ENCODE results near the gene KRTAP10-1. TPM values are rescaled to one million over a fixed set of nuclear protein-coding genes. Genes with fewer than 3 reads are reported as not detected.

KRTAP10-1 gene
- total RNA-seq, 1 experiment from 2014 or later = not detected

DNA sequence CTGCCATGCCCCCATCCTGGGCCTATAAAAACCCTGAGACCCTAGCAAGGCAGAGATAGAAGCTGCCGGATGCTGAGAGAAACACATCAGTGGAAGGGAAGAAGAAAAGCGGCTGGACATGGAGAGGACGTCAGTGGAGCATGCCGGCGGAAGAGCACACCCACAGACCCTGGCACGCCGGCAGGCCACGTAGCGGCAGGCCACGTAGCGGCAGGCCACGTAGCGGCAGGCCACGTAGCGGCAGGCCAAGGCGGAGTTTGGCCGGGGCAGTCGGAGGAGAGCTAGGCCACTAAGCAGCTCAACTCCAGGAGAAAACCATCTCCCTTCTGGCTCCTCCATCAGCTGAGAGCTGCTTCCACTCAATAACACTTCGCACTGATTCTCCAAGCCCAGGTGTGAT lies 49.6 kb downstream of the KRTAP10-1 start:
- H3K4me1 ChIP-seq (ENCODE audit: insufficient read depth, low read length) = no peaks in the 10 kb centered on the region
- H3K36me3 ChIP-seq (ENCODE audit: low read depth, low read length) = no peaks in the 10 kb centered on the region
- no peak overlapping the region for H3K4me3 ChIP-seq (ENCODE audit: low read length)
- H2AFZ ChIP-seq (ENCODE audit: low read length) = no peak overlapping the region
- H3K9me2 ChIP-seq (replicated peaks; ENCODE audit: low read length) = no peaks in the 10 kb centered on the region
- no peak overlapping the region for H3K9ac ChIP-seq (ENCODE audit: low read length)
- POLR2A ChIA-PET (ENCODE audit: unreplicated experiment) = no interaction called here
- no TSS peak for BruUV-seq (replicated peaks)
- H3K4me2 ChIP-seq (ENCODE audit: low read length) = no peak overlapping the region
- H3K79me2 ChIP-seq (ENCODE audit: low read length) = no peaks in the 10 kb centered on the region
- H3F3A ChIP-seq (ENCODE audit: low read length, unreplicated experiment) = no peaks in the 10 kb centered on the region
- DNase-seq (no peak), ATAC-seq (no peak)
- H3K27me3 ChIP-seq (ENCODE audit: low read length) = peaks cover 16% of the 10 kb centered on the region
- peaks cover 17% of the 10 kb centered on the region for H3K9me3 ChIP-seq (ENCODE audit: low read length)
- TF ChIP-seq EZH2 (IDR thresholded peaks at IDR 0.05; ENCODE audit: low read length, unreplicated experiment) = no peak
- no peaks in the 10 kb centered on the region for H4K20me1 ChIP-seq (ENCODE audit: low read length)
- no peak overlapping the region for H3K27ac ChIP-seq (ENCODE audit: low read length)
- intact Hi-C loops (cut with micrococcal nuclease) = no loop called here
- CTCF ChIA-PET = no interaction called here

DNA sequence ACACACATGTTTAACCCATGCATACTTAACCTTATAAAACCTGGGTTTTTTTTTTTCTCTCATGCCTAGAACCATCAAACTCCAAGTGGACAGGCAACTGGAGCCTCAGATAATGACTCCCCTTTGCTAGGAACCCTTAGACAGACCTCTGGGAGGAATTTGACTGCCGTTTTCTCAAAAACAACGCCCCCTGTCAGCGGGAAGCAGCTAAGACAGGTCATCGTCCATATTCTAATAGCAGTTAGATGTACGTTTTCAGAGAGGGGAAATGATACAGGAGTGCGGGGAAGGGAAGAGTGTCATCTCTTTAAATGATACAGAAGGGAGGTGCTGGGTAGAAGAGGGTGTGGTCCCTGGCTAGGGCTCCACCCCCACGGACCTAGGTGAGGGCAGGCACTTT lies 50.0 kb downstream of the KRTAP10-1 start:
- POLR2A ChIA-PET (ENCODE audit: unreplicated experiment) = no interaction called here
- Histone ChIP-seq H3K4me3 (ENCODE audit: low read length) (no peak overlapping the region), H3K9me3 (ENCODE audit: low read length) (peaks cover 17% of the 10 kb centered on the region), H3K36me3 (ENCODE audit: low read depth, low read length) (no peaks in the 10 kb centered on the region), H3K27me3 (ENCODE audit: low read length) (peaks cover 11% of the 10 kb centered on the region), H3F3A (ENCODE audit: low read length, unreplicated experiment) (no peaks in the 10 kb centered on the region), H3K4me2 (ENCODE audit: low read length) (no peak overlapping the region), H4K20me1 (ENCODE audit: low read length) (no peaks in the 10 kb centered on the region), H3K27ac (ENCODE audit: low read length) (no peak overlapping the region), H3K79me2 (ENCODE audit: low read length) (no peaks in the 10 kb centered on the region), H3K9ac (ENCODE audit: low read length) (no peak overlapping the region), H3K4me1 (ENCODE audit: insufficient read depth, low read length) (no peaks in the 10 kb centered on the region), H3K9me2 (replicated peaks; ENCODE audit: low read length) (no peaks in the 10 kb centered on the region), H2AFZ (ENCODE audit: low read length) (no peak overlapping the region)
- DNase-seq (no peak), ATAC-seq (no peak)
- intact Hi-C loops (cut with micrococcal nuclease) = no loop called here
- BruUV-seq (replicated peaks) = no TSS peak
- CTCF ChIA-PET = no interaction called here
- TF ChIP-seq, protein P1, sequence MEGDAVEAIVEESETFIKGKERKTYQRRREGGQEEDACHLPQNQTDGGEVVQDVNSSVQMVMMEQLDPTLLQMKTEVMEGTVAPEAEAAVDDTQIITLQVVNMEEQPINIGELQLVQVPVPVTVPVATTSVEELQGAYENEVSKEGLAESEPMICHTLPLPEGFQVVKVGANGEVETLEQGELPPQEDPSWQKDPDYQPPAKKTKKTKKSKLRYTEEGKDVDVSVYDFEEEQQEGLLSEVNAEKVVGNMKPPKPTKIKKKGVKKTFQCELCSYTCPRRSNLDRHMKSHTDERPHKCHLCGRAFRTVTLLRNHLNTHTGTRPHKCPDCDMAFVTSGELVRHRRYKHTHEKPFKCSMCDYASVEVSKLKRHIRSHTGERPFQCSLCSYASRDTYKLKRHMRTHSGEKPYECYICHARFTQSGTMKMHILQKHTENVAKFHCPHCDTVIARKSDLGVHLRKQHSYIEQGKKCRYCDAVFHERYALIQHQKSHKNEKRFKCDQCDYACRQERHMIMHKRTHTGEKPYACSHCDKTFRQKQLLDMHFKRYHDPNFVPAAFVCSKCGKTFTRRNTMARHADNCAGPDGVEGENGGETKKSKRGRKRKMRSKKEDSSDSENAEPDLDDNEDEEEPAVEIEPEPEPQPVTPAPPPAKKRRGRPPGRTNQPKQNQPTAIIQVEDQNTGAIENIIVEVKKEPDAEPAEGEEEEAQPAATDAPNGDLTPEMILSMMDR (conservative IDR thresholded peaks at IDR 0.05; ENCODE audit: low read depth, low read length) = peak; percentile 61
- no peak for TF ChIP-seq EZH2phosphoT487 (IDR thresholded peaks at IDR 0.05; ENCODE audit: borderline replicate concordance, low read length)

Other genes with a start within 250 kb of the KRTAP10-1 start
- gene PFKL, start 240.1 kb downstream of the KRTAP10-1 start, total RNA-seq (2014; rRNA removed) = 223 and 250 TPM in 2 replicates
- 16.1 and 18.4 TPM in 2 replicates for gene CFAP410, start 200.8 kb downstream of the KRTAP10-1 start, total RNA-seq (2014; rRNA removed)
- 48.3 and 50.0 TPM in 2 replicates for gene TRPM2, start 186.6 kb downstream of the KRTAP10-1 start, total RNA-seq (2014; rRNA removed)
- gene LRRC3, start 84.7 kb downstream of the KRTAP10-1 start, total RNA-seq (2014; rRNA removed) = 3.1 and 4.1 TPM in 2 replicates
- not detected in 2 replicates for gene KRTAP10-2, start 11.3 kb upstream of the KRTAP10-1 start, total RNA-seq (2014; rRNA removed)
- gene KRTAP10-3, start 18.6 kb upstream of the KRTAP10-1 start, total RNA-seq (2014; rRNA removed) = not detected in 2 replicates
- gene KRTAP10-4, start 33.5 kb upstream of the KRTAP10-1 start, total RNA-seq (2014; rRNA removed) = not detected in 2 replicates
- gene KRTAP10-5, start 40.4 kb upstream of the KRTAP10-1 start, total RNA-seq (2014; rRNA removed) = 0.98 TPM in 1 of 2 replicates, not detected in the other
- gene KRTAP10-6, start 52.3 kb upstream of the KRTAP10-1 start, total RNA-seq (2014; rRNA removed) = not detected in 2 replicates
- not detected in 2 replicates for gene KRTAP10-7, start 60.4 kb upstream of the KRTAP10-1 start, total RNA-seq (2014; rRNA removed)
- not detected in 2 replicates for gene KRTAP10-8, start 71.9 kb upstream of the KRTAP10-1 start, total RNA-seq (2014; rRNA removed)
- gene KRTAP10-9, start 86.9 kb upstream of the KRTAP10-1 start, total RNA-seq (2014; rRNA removed) = not detected in 2 replicates
- gene KRTAP10-10, start 97.2 kb upstream of the KRTAP10-1 start, total RNA-seq (2014; rRNA removed) = not detected in 2 replicates
- not detected in 2 replicates for gene KRTAP10-11, start 106.2 kb upstream of the KRTAP10-1 start, total RNA-seq (2014; rRNA removed)
- not detected in 2 replicates for gene KRTAP12-4, start 114.5 kb upstream of the KRTAP10-1 start, total RNA-seq (2014; rRNA removed)
- gene KRTAP12-3, start 117.7 kb upstream of the KRTAP10-1 start, total RNA-seq (2014; rRNA removed) = not detected in 2 replicates
- not detected in 2 replicates for gene KRTAP12-2, start 126.7 kb upstream of the KRTAP10-1 start, total RNA-seq (2014; rRNA removed)
- gene KRTAP12-1, start 142.0 kb upstream of the KRTAP10-1 start, total RNA-seq (2014; rRNA removed) = 0.62 and 0.86 TPM in 2 replicates
- not detected in 2 replicates for gene KRTAP10-12, start 157.0 kb upstream of the KRTAP10-1 start, total RNA-seq (2014; rRNA removed)
- gene TSPEAR, start 171.4 kb upstream of the KRTAP10-1 start, total RNA-seq (2014; rRNA removed) = 2.1 and 3.2 TPM in 2 replicates